Measurements from ENCODE around the gene F10.
"Not testable (repeated sequence)": the region's sequence is repeated elsewhere in the genome, so short reads cannot be mapped to it uniquely, and the experiment has no call there.

F10 gene

DNA sequence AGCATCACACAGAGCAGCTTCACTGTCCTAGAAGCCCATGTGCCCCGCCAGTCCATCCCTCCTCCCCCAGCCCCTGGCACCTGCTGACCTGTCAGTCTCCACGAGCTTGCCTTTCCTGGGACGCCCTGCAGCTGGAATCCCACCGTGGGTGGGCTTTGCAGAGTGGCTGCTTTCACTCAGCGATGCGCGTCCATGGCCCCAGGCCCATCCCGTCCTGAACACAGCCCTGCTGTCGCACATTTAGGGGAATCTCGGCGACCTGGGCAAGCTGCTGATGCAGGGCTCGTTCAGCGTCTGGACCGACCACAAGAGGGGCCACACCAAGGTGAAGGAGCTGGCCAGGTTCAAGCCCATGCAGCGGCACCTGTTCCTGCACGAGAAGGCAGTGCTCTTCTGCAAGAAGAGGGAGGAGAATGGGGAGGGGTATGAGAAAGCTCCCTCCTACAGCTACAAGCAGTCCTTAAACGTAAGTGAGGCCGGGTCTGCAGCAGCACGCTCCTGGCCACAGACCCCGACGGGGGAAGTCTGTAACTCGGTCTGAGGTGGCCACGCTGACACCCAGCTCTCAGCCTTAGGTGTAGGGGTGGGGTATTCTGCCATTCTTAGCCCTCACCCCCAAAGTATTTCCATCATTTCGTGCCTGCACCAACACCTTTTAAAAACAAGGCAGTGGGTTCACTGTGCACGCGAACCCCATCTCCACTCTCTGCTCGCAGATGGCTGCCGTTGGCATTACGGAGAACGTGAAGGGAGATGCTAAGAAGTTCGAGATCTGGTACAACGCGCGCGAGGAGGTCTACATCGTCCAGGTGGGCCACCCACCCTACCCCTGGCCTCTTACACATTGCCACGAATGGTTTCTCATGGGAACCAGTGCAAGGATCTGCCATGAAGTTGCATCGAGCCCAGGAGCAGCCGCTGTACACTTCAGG, 35.3 kb upstream of the F10 start:
- no peak for DNase-seq

DNA sequence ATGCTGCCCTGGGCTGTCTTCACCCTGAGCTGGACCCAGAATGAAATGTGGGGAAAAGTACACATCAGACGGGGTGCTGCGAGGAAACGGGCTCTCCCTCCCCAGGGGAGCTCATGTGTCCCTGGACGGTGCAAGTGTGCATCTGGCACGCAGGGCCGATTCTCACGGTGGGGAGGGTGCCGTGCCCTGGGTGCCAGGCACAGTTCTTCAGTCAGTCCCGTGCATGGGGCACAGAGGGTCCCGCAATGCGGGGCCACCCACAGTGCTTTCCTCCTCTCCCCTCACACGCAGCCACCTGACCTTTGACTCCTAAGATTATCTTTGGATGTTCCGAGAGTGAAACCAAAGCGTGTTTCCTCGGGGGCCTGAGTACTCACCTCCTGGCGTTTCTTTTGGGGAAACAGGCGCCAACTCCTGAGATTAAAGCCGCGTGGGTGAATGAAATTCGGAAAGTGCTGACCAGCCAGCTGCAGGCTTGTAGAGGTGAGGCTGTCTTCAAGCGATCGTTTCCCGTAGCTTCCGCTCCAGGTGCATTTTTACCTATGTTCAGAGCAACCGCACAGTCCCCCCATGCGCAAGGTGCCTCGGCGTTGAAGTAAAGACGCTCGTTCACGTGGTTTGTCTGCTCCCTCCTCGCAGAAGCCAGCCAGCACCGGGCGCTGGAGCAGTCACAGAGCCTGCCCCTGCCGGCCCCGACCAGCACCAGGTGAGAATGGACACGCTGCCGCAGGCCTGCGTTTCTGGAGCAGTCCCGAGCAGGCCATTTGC, 34.5 kb upstream of the F10 start:
- DNase-seq, result no peak

DNA sequence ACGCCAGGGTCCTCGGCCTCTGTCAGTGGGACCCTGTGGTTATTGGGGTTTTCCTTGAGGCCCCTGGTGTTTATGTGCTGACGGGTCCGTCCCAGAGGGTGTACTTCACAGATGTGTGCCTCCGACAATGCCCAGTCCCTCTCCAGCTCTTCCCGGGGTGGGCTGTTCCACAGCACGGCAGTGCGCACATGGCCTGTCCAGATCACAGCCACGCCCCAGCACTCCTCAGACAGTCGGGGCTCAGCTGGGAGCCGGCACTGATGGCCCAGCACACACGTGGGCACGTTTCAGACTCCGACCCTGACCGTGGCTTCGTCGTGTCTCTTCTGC, 33.9 kb upstream of the F10 start:
- no peak for DNase-seq

DNA sequence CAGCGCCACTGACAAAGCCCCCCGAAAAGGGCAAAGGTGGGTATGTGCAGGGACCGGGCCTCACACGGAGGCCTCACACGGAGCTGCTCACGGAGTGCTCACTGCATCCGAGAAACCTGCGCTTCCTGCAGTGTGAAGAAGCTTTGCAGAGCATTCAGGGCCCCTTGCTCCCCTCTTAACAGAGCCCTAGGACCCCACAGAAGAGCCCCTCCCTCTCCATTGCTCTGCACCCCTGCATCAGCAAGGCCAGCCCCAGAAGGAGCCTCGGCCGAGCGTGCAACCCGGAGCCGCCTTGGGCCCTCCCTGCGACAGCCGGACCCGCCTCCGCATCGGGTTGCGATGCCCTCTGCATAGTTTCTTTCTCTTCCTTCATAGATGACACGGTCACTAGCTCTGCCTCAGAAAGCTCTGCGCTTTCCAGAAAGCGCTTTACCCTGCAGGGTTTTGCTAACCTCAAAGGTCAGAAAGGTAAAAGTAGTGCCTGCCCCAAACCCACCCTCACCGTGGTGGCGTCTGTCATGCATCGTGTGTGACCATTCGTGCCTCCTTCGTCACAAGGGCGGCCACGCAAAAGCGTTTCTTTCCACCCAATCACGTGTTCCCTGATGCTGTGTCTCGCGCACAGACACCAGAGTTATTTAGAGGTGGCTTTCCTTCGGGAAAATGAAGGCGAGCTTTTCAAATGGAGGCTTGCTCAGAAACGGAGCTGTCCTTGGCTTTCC, 32.7 kb upstream of the F10 start:
- no peak for DNase-seq

DNA sequence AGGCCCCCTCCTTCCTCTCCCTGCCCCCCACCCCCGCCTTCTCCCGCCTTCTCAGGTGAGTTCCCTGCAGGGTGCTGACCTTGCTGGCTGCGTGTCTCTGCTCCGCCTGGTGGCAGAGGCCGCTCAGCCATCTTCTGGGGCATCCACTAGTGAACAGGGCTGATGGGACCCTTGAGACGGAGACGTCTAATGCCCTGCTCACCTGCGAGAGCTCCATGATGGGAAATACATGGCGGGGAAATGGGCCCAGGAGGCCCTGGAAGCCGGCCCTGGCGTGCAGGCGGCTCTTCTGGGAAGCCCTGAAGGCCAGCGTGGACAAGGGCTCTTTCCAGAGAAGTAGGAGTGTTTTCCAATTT, 32.2 kb upstream of the F10 start:
- DNase-seq, result no peak

DNA sequence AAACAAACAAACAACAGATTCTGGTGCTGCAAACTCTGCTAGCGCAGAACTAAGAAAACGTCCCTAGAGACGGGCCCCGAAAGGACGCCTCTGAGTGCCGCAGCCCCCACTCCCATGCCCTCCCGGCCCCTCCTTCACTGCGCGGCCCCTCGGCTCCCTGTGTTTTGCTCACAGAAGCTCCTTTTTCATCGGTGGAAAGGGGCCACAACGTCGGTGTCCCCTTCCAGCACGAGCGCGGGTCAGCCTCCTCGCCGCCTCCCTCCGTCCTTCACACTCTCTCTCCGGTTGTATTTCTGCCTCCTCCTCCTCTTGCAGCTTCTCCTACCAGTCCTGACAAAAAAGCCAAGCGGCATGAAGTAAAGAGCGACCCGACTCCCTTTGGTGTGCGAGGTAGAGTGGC, 31.8 kb upstream of the F10 start:
- no peak for DNase-seq

DNA sequence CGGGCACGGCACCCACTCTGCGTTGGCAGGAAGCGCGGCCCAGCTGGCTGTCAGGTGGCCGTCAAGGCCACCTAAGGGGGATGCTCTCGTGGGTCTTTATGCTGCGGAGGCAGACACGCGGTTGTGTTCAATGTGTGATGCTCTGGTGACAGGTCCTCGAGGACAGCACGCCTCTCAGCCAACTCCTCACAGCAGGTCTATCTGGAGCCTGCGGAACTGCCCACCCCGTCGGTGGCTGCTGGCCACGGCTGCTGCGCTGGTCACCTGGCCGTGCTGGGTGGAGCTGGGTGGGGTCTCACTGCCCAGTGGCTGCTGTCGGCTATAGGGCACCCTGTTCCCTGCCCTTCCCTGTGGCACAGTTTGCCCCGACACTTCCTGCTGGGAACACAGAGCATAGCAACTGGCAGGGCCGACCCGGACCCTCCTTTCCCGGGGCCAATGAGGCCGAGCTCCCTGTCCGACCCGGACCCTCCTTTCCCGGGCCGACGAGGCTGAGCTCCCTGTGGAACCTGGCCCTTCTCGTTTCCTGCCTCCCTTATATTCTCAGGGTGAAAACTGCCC, 31.3 kb upstream of the F10 start:
- DNase-seq, result no peak

DNA sequence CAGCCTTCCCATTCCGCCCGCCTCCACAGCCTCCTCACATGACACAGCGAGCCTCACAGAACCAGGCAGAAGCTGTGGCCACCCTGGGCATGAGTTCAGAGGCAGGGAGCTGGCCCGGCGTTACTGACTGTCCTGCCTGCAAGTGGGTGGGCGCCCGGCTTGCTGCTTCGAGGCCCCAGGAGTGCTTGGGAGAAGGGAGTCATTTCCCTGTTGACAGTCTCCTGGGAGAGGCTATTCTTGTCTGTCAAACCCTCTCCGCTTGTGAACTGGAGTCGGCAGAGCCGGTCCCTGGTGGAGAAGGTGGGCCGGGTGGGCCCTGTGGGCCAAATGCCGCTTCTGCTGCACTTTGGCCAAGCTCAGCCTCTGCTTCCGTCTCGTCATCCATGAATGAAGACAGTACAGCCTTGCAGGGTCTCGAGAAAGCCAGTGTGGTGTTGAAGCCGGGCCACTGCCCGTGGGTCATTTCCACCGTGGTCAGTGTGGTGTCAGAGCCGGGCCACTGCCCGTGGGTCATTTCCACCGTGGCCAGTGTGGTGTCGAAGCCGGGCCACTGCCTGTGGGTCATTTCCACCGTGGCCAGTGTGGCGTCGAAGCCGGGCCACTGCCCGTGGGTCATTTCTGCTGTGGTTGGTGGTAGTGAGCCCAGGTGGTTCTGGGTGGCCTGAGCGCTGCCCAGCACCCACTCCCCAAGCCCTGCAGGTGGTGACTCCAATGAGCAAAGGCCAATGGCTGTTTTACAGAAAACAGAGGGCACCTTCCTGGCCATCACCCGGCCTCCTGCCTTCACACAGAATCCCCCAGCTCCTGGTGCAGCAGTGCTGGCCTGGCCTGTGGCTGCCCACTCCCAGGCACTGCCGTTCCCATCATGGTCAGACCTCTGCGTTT, 30.5 kb upstream of the F10 start:
- no peak for DNase-seq

DNA sequence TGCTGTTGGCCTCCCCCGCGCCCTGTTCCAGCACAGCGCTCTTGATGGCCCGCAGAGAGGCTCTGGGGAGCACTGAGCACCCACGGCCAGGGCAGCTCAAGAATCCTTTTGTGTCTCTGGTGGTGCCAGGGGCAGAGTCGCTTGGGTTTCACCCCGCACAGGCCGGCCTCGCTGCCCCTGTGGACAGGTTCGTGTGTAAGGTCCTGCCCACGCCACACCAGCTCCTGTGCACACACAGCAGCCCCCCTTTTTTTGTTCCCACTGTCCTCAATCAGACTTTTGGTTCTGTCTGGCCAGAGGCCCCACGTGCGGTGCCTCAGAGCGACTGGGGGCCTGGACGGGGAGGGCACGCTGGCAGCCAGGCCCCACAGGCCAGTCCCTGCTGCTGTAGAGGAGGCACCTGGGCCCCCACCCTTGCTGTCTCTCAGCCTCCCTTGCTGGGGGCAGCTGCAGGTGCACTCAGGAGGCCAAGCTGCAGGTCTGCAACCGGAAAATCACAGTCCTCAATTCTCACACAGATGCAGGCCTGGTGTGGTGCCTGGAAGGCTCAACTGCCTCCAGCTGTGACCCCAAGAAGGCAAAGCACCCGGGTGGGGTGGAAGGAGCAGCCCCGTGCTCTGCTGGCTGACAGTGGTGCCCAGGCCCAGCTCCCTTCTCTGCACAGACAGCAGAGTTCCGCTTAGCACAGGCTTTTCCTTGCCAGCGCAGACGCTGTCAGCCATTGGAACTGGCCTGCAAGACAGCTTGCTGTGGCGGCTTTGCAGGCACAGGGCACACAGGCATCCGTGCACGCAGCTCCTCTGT, 29.6 kb upstream of the F10 start:
- no peak for DNase-seq

DNA sequence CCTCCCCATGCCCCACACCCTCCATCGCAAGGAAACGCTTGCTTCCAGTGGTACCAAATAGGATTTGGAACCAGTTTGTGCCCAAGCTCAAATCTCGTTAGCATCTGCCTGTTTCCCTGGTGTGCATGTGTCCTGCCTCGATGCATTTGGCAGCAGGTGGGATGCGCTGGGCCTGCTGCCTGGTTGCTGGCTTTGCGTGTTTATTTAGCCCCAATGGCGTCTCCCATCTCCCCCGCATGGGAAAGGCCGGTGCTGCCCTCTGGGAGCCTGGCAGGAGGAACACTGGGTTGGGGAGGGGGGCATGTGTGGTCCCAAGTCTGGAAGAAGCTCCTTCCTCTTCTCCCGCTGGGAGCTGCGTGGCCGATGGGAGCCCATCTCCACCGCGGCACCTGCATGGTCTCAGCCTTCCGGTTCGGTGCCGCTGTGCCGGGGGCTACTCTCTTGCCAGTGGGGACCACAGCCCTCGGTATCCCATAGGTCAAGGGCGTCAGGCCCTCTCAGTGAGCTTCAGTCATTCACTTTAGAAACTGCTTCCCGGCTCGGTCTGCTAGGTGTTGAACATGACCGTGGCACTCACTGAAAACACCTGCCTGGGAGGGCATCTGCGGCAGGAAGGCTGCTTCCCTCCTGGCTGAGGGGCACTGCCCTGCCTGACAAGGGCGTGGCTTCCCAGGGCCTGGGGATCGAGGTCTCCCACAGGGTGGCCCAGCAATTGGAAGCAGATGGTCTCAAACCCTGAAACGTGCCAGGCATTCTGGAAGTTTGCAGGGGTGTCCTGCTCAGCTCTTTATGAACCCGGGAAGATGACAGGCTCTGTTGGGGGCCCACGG, 28.8 kb upstream of the F10 start:
- DNase-seq, result no peak

DNA sequence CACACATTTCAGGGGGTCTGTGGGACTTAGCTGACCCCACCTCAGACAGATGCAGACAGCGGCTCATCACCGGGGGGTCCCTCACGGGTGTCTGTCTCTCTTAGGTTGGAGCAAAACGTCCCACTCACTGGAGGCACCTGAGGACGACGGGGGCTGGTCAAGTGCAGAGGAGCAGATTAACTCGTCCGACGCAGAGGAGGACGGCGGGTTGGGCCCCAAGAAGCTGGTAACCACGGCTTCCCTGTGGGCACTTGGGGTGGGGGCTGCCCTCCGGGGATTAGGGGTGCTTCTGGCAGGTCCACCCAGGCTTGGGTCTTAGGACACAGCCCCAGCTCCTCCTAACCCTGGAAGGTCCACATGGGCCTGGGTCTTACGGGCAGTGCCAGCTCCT, 28.2 kb upstream of the F10 start:
- no peak for DNase-seq

DNA sequence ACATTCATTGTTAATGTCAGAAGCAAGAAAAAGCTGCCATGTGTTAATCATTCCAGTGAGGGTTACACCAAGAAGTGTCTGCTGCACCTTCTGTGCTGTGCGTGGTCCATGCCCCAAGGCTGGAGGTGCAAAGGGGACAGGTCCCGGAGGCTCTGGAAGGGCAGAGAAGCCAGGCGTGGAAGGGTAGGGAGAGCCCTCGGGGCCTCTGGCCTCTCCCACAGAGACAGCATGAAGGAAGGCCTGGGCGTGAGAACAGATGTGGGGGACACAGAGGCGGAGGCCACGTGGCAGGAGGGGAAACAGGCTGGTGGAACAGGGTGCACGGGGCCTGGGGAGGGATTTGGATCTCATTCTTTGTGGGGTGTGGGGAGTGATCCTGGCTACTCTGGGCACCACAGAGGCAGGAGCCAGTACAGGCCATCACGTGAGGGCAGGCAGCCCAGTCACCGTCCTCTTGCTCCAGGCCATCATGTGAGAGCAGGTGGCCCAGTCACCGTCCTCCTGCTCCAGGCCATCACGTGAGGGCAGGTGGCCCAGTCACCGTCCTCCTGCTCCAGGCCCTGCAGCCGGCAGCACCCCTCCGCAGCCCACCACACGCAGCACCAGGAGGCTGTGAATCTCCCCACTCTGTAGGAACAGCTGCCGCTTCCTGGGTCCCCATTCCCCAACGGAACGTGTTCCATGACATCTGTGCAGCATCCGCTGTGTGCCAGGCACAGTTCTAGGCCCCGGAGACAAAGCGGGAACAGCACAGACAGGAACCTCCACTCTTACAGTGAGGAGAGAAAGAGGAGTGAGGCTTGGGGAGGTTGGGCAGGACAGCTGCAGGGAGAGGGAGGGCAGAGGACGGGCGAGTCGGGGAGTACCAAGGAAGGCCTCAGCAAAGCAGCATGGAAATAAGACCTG, 27.2 kb upstream of the F10 start:
- no peak for DNase-seq

DNA sequence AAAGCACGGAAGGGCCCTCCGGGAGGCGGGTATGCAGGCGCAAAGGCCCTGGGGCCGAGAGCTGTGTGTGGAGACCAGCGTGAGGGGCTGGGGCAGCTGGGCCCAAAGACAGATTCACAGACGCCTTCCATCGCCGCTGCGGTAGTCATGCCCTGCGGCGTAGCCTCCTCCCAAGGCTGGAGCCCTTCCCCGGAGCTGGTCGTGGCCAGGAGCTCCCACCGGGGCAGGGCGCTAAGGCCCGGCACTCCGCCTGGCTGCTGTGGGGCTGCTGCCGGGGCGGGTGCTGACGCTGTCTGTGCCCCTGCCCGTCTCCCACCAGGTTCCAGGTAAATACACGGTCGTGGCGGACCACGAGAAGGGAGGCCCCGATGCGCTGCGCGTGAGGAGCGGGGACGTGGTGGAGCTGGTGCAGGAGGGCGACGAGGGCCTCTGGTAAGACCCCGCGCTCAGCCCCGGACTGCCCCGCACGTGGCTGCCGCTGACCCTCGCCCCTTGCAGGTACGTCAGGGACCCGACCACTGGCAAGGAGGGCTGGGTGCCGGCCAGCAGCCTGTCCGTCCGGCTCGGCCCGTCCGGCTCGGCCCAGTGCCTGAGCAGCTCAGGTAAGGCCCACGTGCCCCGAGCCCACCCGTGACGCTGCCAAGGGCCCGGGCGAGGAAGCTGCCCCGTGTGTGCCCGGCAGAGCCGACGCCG, 26.4 kb upstream of the F10 start:
- DNase-seq, result no peak

DNA sequence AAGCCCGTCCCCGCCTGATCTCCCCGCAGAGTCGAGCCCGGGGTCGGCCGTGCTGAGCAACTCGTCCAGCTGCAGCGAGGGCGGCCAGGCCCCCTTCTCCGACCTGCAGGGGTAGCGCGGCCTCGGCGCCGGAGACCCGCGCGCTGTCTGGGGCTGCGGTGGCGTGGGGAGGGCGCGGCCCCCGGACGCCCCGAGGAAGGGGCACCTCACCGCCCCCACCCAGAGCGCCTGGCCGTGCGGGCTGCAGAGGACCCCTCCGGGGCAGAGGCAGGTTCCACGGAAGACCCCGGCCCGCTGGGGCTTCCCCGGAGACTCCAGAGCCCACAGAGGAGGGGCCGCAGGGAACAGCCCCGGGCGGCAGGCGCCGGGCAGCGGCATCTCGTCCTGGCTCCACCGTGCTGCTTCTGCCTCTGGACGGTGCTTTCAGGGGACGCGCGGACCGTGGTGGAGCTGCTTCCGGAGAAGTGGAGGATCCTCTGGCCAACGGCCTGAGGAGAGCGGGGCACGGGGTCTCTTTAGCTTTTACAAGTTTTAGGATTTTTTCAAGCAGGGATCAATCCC, 25.8 kb upstream of the F10 start:
- DNase-seq, result no peak

DNA sequence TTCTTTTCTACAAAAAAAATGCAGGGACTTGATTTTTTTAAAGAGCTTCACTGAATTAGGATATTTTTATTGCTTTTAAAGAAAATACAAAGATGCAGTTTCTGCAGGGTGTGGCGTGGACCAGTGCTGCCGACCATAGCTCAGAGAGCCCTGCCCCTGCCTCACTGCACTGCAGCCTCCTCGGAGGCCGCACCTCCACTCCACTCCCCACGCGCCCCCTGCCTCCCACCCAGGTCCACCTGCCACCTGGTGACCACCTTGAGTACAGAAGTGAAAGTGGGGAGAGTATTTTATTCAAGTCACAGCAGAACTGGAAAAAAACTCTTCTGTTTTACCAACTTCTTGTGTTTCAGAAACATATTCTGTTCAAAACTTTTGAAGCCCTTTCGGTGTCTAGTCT, 24.9 kb upstream of the F10 start:
- DNase-seq, result no peak

DNA sequence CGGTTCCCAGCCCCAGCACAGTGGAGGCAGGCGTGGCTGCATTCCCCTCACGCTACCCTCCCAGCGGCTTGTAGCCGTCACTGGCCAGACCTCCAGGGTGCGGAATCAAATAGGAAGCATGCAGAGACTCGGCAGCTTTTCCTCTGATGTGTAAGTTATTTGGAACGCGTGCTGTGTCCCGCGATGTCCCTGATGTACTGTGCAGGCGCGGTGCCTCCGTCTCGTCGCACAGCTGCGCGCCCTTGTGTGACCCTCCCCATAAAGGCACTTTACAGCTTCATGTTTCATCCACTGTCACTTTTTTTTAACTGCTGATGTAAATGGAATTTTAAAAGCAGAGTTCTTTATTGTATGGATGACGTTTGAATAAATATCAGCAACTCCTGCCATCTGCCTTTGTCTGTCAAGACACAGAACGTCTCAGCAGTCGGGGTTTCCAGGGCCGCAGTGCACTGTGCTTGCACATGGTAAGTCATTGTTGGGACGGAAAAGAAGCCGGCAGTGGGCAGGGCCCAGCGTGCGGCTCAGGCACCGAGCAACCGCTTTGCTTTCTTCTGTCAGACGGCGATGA, 24.4 kb upstream of the F10 start:
- DNase-seq, result no peak

DNA sequence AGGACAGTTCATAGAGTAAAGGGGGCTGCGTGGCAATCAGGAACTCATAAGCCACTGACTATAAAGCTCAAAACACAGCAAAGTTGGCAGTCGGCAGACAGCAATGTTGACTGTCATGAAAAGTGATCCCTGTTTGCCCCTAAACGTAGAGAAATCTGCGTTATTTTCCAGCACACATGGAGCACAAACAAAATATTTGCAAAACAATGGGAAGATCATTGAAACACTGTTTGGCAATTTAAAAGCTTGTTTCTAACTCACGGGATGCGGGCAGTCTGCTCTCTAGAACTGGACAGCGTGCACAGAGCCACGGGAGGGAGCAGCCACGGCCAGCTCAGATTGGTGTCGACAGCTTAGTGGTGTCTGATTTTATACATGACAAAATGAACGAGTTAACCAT, 23.5 kb upstream of the F10 start:
- no peak for DNase-seq

DNA sequence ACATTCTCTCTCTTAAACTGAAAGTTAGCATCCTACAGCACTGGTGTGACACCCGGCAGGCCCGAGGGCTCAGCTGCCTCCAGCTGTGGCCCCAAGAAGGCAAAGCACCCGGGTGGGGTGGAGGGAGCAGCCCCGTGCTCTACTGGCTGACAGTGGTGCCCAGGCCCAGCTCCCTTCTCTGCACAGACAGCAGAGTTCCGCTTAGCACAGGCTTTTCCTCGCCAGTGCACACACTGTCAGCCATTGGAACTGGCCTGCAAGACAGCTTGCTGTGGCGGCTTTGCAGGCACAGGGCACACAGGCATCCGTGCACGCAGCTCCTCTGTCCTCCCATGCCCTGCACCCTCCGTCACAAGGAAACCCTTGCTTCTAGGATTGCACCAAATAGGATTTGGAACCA, 20.3 kb upstream of the F10 start:
- not testable (repeated sequence) for DNase-seq
